ENCODE measurements around the gene CERS1. TPM values are rescaled to one million over a fixed set of nuclear protein-coding genes. Genes with fewer than 3 reads are reported as not detected.

Gene CERS1
- total RNA-seq, 2 donors from 2014 or later: not detected

- ATAC-seq (replicated peaks in 1 of 2) (no peak), DNase-seq (no peak)
- peak overlapping the region; percentile 97 to 99 for H3K4me3 Mint-ChIP-seq
- H3K27me3 Mint-ChIP-seq (ENCODE audit: low read depth): no peaks in the 10 kb centered on the region
- H3K4me1 Mint-ChIP-seq (ENCODE audit: low read depth): peaks cover 58% of the 10 kb centered on the region
- H3K36me3 Mint-ChIP-seq (ENCODE audit: insufficient read depth in 2 of 2): peaks cover 21 to 24% of the 10 kb centered on the region in 2 donors
- peak overlapping the region; percentile 98 for H3K27ac Mint-ChIP-seq
- no peaks in the 10 kb centered on the region for H3K9me3 Mint-ChIP-seq
Observed at GRCh38 chr19:18833849-18834643, 61.9 kb downstream of the CERS1 start.

- Mint-ChIP-seq H3K4me1 (ENCODE audit: low read depth) (peaks cover 50% of the 10 kb centered on the region), H3K27ac (peak overlapping the region; percentile 98), H3K27me3 (ENCODE audit: low read depth) (no peaks in the 10 kb centered on the region), H3K36me3 (ENCODE audit: insufficient read depth in 2 of 2) (peaks cover 18 to 24% of the 10 kb centered on the region in 2 donors), H3K4me3 (peak overlapping the region; percentile 97 to 99), H3K9me3 (no peaks in the 10 kb centered on the region)
- DNase-seq (no peak), ATAC-seq (replicated peaks in 1 of 2) (no peak)
Observed at GRCh38 chr19:18833141-18833476, 62.8 kb downstream of the CERS1 start.

- peak; percentile 42 to 49 for DNase-seq
- peaks cover 44% of the 10 kb centered on the region for H3K4me1 Mint-ChIP-seq (ENCODE audit: low read depth)
- peaks cover 5% of the 10 kb centered on the region for H3K27me3 Mint-ChIP-seq (ENCODE audit: low read depth)
- peak overlapping the region; percentile 98 for H3K27ac Mint-ChIP-seq
- peak overlapping the region; percentile 97 to 99 for H3K4me3 Mint-ChIP-seq
- no peaks in the 10 kb centered on the region for H3K9me3 Mint-ChIP-seq
- H3K36me3 Mint-ChIP-seq (ENCODE audit: insufficient read depth in 2 of 2): peaks cover 13 to 21% of the 10 kb centered on the region in 2 donors
- peak; percentile 62 to 69 for ATAC-seq (replicated peaks in 1 of 2)
Observed at GRCh38 chr19:18832306-18833140, 63.4 kb downstream of the CERS1 start.

GRCh38 chr19:18831524-18832305 lies 64.2 kb downstream of the CERS1 start, which contains the start of gene UPF1:
TSS of gene UPF1 (plus strand) at chr19:18831959. CDS start at chr19:18832210, 251 bp downstream.
- H3K27me3 Mint-ChIP-seq (ENCODE audit: low read depth): peaks cover 8% of the 10 kb centered on the region
- H3K27ac Mint-ChIP-seq: peak within 1 kb of the TSS; percentile 98
- H3K4me3 Mint-ChIP-seq: peak within 1 kb of the TSS; percentile 97 to 99
- H3K4me1 Mint-ChIP-seq (ENCODE audit: low read depth): peaks cover 38% of the 10 kb centered on the region
- ATAC-seq (replicated peaks in 1 of 2) (peak; percentile 87 to 89), DNase-seq (peak; percentile 98 to 99)
- H3K9me3 Mint-ChIP-seq: peaks cover 1 to 3% of the 10 kb centered on the region in 2 donors
- peaks cover 15 to 23% of the 10 kb centered on the region in 2 donors for H3K36me3 Mint-ChIP-seq (ENCODE audit: insufficient read depth in 2 of 2)

GRCh38 chr19:18830488-18830887 lies 65.5 kb downstream of the CERS1 start:
- peaks cover 8% of the 10 kb centered on the region for H3K27me3 Mint-ChIP-seq (ENCODE audit: low read depth)
- ATAC-seq (replicated peaks in 1 of 2) (no peak), DNase-seq (no peak)
- H3K4me1 Mint-ChIP-seq (ENCODE audit: low read depth): peaks cover 28% of the 10 kb centered on the region
- H3K36me3 Mint-ChIP-seq (ENCODE audit: insufficient read depth in 2 of 2): peaks cover 9 to 24% of the 10 kb centered on the region in 2 donors
- H3K4me3 Mint-ChIP-seq: peak overlapping the region in 1 of 2 donors; percentile 34
- no peak overlapping the region for H3K27ac Mint-ChIP-seq
- H3K9me3 Mint-ChIP-seq: peaks cover 1 to 3% of the 10 kb centered on the region in 2 donors

GRCh38 chr19:18828786-18829185 lies 67.2 kb downstream of the CERS1 start:
- Mint-ChIP-seq H3K4me1 (ENCODE audit: low read depth) (peaks cover 11% of the 10 kb centered on the region), H3K27me3 (ENCODE audit: low read depth) (peaks cover 8% of the 10 kb centered on the region), H3K27ac (no peak overlapping the region), H3K9me3 (peaks cover 1 to 3% of the 10 kb centered on the region in 2 donors), H3K36me3 (ENCODE audit: insufficient read depth in 2 of 2) (peaks cover 7 to 12% of the 10 kb centered on the region in 2 donors), H3K4me3 (no peak overlapping the region)
- no peak for DNase-seq
- no peak for ATAC-seq (replicated peaks in 1 of 2)

Other genes with a start within 250 kb of the CERS1 start
- gene CRTC1, start 212.5 kb downstream of the CERS1 start, total RNA-seq: 1 to 10 TPM; 7.1 to 7.3 TPM
- gene COMP, start 104.9 kb downstream of the CERS1 start, total RNA-seq: not detected
- 10 to 100 TPM; 69.8 to 82.5 TPM for gene UPF1, start 64.2 kb downstream of the CERS1 start, total RNA-seq
- 100 to 1,000 TPM; 191 to 222 TPM for gene COPE, start 23.2 kb upstream of the CERS1 start, total RNA-seq
- gene DDX49, start 23.6 kb upstream of the CERS1 start, total RNA-seq: 10 to 100 TPM; 46.4 to 68.5 TPM
- gene HOMER3, start 45.1 kb upstream of the CERS1 start, total RNA-seq: 1 to 10 TPM in 1 of 2 donors, under 1 TPM in 1; 0.86 to 1.8 TPM
- gene SUGP2, start 137.4 kb upstream of the CERS1 start, total RNA-seq: 100 to 1,000 TPM; 106 to 122 TPM
- gene ARMC6, start 137.4 kb upstream of the CERS1 start, total RNA-seq: 10 to 100 TPM; 20.4 to 22.8 TPM
- 10 to 100 TPM; 18.2 to 27.7 TPM for gene SLC25A42, start 167.8 kb upstream of the CERS1 start, total RNA-seq
- gene TMEM161A, start 242.3 kb upstream of the CERS1 start, total RNA-seq: 10 to 100 TPM; 16.1 to 17.6 TPM